WERI-Rb-1 (cell line): ENCODE results near the gene AKIRIN2.

Experiments used
- DNase-seq: peaks from one replicate; pipeline ENCODE4 v3.0.0-alpha.2; 2020
- H3K27ac ChIP-seq: fragments of 250-450 bp; sonication (Bioruptor Pico); 2 replicates; pipeline ENCODE4 v1.5.1; 2020; ENCODE audit warnings: mild to moderate bottlenecking, moderate library complexity
- H3K27me3 ChIP-seq: fragments of 250-450 bp; sonication (Bioruptor Pico); 2 replicates; pipeline ENCODE4 v1.5.1; 2021; ENCODE audit warnings: mild to moderate bottlenecking, low read depth, moderate library complexity; ENCODE audit not compliant: insufficient read depth, severe bottlenecking
- H3K36me3 ChIP-seq: fragments of 250-450 bp; sonication (Bioruptor Pico); 2 replicates; pipeline ENCODE4 v1.5.1; 2020; ENCODE audit warnings: mild to moderate bottlenecking, moderate library complexity
- H3K4me3 ChIP-seq: 2 replicates; pipeline ENCODE4 v1.5.1; 2011; ENCODE audit warnings: low read depth, mild to moderate bottlenecking, control low read depth, low read length
- H3K9me3 ChIP-seq: fragments of 250-450 bp; sonication (Bioruptor Pico); 2 replicates; pipeline ENCODE4 v1.5.1; 2021; ENCODE audit warnings: mild to moderate bottlenecking, moderate library complexity; ENCODE audit not compliant: severe bottlenecking
- TF ChIP-seq, protein P1 (sequence below): IDR thresholded peaks from 2 replicates; pipeline ENCODE4 v1.5.1; 2011; ENCODE audit warnings: low read depth, mild to moderate bottlenecking, control low read depth, inconsistent platforms, low read length

AKIRIN2 gene

GRCh38 chr6:87683890-87684289 is 18.1 kb downstream of the AKIRIN2 start:
- Histone ChIP-seq H3K9me3 (no peaks in the 10 kb centered on the region), H3K36me3 (peaks cover 11% of the 10 kb centered on the region), H3K27me3 (no peaks in the 10 kb centered on the region), H3K27ac (no peak overlapping the region), H3K4me3 (no peak overlapping the region)
- TF ChIP-seq, protein P1, sequence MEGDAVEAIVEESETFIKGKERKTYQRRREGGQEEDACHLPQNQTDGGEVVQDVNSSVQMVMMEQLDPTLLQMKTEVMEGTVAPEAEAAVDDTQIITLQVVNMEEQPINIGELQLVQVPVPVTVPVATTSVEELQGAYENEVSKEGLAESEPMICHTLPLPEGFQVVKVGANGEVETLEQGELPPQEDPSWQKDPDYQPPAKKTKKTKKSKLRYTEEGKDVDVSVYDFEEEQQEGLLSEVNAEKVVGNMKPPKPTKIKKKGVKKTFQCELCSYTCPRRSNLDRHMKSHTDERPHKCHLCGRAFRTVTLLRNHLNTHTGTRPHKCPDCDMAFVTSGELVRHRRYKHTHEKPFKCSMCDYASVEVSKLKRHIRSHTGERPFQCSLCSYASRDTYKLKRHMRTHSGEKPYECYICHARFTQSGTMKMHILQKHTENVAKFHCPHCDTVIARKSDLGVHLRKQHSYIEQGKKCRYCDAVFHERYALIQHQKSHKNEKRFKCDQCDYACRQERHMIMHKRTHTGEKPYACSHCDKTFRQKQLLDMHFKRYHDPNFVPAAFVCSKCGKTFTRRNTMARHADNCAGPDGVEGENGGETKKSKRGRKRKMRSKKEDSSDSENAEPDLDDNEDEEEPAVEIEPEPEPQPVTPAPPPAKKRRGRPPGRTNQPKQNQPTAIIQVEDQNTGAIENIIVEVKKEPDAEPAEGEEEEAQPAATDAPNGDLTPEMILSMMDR: no peak
- DNase-seq: no peak

GRCh38 chr6:87682310-87682709 is 19.7 kb downstream of the AKIRIN2 start:
- TF ChIP-seq, protein P1: no peak
- DNase-seq: no peak
- H3K27me3 ChIP-seq: no peaks in the 10 kb centered on the region
- H3K9me3 ChIP-seq: no peaks in the 10 kb centered on the region
- H3K27ac ChIP-seq: no peak overlapping the region
- H3K36me3 ChIP-seq: peaks cover 25% of the 10 kb centered on the region
- H3K4me3 ChIP-seq: no peak overlapping the region

- Histone ChIP-seq H3K27ac (no peak overlapping the region), H3K9me3 (no peaks in the 10 kb centered on the region), H3K4me3 (no peak overlapping the region), H3K27me3 (no peaks in the 10 kb centered on the region), H3K36me3 (peaks cover 53% of the 10 kb centered on the region)
- TF ChIP-seq, protein P1: no peak
- DNase-seq: no peak
Measured at GRCh38 chr6:87675004-87675681, 26.9 kb downstream of the AKIRIN2 start.

- Histone ChIP-seq H3K9me3 (no peaks in the 10 kb centered on the region), H3K27ac (no peak overlapping the region), H3K27me3 (no peaks in the 10 kb centered on the region), H3K36me3 (peaks cover 59% of the 10 kb centered on the region), H3K4me3 (no peak overlapping the region)
- DNase-seq: no peak
- TF ChIP-seq, protein P1: no peak
Measured at GRCh38 chr6:87674290-87674689, 27.7 kb downstream of the AKIRIN2 start.

- Histone ChIP-seq H3K4me3 (no peak overlapping the region), H3K27me3 (no peaks in the 10 kb centered on the region), H3K27ac (no peak overlapping the region), H3K9me3 (no peaks in the 10 kb centered on the region), H3K36me3 (peaks cover 57% of the 10 kb centered on the region)
- no peak for DNase-seq
- TF ChIP-seq, protein P1: no peak
Measured at GRCh38 chr6:87673237-87673636, 28.8 kb downstream of the AKIRIN2 start.

- no peak for DNase-seq
- H3K36me3 ChIP-seq: peaks cover 51% of the 10 kb centered on the region
- TF ChIP-seq, protein P1: no peak
- no peaks in the 10 kb centered on the region for H3K27me3 ChIP-seq
- no peak overlapping the region for H3K4me3 ChIP-seq
- H3K9me3 ChIP-seq: no peaks in the 10 kb centered on the region
- H3K27ac ChIP-seq: no peak overlapping the region
Measured at GRCh38 chr6:87672641-87673040, 29.4 kb downstream of the AKIRIN2 start.
